GM12878 (cell line): Measurements from ENCODE around the gene MYH9. TPM values are rescaled to one million over a fixed set of nuclear protein-coding genes. Genes with fewer than 3 reads are reported as not detected.
A peak's percentile ranks its signal among the peaks of the same experiment; 100 is the strongest.

Experiments used
- ASH2L ChIP-seq: fragments of 300-600, 200-600 bp; sonication (generic); IDR thresholded peaks from 2 replicates; pipeline ENCODE4 v1.6.1; 2017; ENCODE audit warnings: low read depth, mild to moderate bottlenecking, borderline replicate concordance
- ATF7 ChIP-seq: fragments of 450-650 bp; IDR thresholded peaks from 2 replicates; pipeline ENCODE4 v1.6.1; 2016; ENCODE audit warnings: low read depth, mild to moderate bottlenecking
- CBX3 ChIP-seq: fragments of 200-600 bp; sonication (generic); IDR thresholded peaks from 2 replicates; pipeline ENCODE4 v1.6.1; 2016; ENCODE audit warnings: low read depth, borderline replicate concordance
- CREM ChIP-seq: IDR thresholded peaks from 2 replicates; pipeline ENCODE4 v1.6.1; 2014; ENCODE audit warnings: antibody characterized with exemption, low read depth
- E2F4 ChIP-seq: IDR thresholded peaks from 2 replicates; pipeline ENCODE4 v1.6.1; 2012; ENCODE audit warnings: low read depth, low read length, improper control_type of control experiment
- E4F1 ChIP-seq: fragments of 450-650 bp; IDR thresholded peaks from 2 replicates; pipeline ENCODE4 v1.6.1; 2018; ENCODE audit warnings: borderline replicate concordance, mild to moderate bottlenecking; ENCODE audit not compliant: partially characterized antibody
- EED ChIP-seq: sonication (generic); IDR thresholded peaks from 2 replicates; pipeline ENCODE4 v1.6.1; 2016; ENCODE audit warnings: antibody characterized with exemption, low read depth
- EP300 ChIP-seq, 2 experiments: fragments of 150-350 bp in 1 of 2; IDR thresholded peaks; 2 replicates each; pipeline ENCODE4 v1.6.1; 2011 to 2012; ENCODE audit warnings: low read depth in 2 of 2, low read length in 2 of 2, borderline replicate concordance in 1 of 2, improper control_type of control experiment in 1 of 2, inconsistent platforms in 1 of 2; ENCODE audit not compliant: control insufficient read depth in 1 of 2
- ESRRA ChIP-seq: IDR thresholded peaks from 2 replicates; pipeline ENCODE4 v1.6.1; 2012; ENCODE audit warnings: mild to moderate bottlenecking, low read length, improper control_type of control experiment
- IRF4 ChIP-seq: IDR thresholded peaks from 2 replicates; pipeline ENCODE4 v1.6.1; 2011; ENCODE audit warnings: low read depth, low read length
- JUNB ChIP-seq: IDR thresholded peaks from 2 replicates; pipeline ENCODE4 v1.6.1; 2016; ENCODE audit warnings: antibody characterized with exemption, mild to moderate bottlenecking
- MAX ChIP-seq: IDR thresholded peaks from 2 replicates; pipeline ENCODE4 v1.6.1; 2012; ENCODE audit warnings: low read depth, low read length, improper control_type of control experiment
- MTA3 ChIP-seq: IDR thresholded peaks from 2 replicates; pipeline ENCODE4 v1.6.1; 2012; ENCODE audit warnings: low read length, inconsistent platforms, borderline replicate concordance
- RAD21 ChIP-seq: IDR thresholded peaks from 2 replicates; pipeline ENCODE4 v1.6.1; 2011; ENCODE audit warnings: mild to moderate bottlenecking, low read depth, low read length, moderate library complexity; ENCODE audit not compliant: insufficient read depth
- RAD51 ChIP-seq: fragments of 450-650 bp; IDR thresholded peaks from 2 replicates; pipeline ENCODE4 v1.6.1; 2016; ENCODE audit warnings: moderate library complexity, mild to moderate bottlenecking, inconsistent platforms
- RBBP5 ChIP-seq: fragments of 200-600 bp; sonication (generic); conservative IDR thresholded peaks from 2 replicates; pipeline ENCODE4 v1.6.1; 2016
- RUNX3 ChIP-seq: IDR thresholded peaks from 2 replicates; pipeline ENCODE4 v1.6.1; 2012; ENCODE audit warnings: low read length, inconsistent platforms
- SMAD5 ChIP-seq: IDR thresholded peaks from 2 replicates; pipeline ENCODE4 v1.6.1; 2016; ENCODE audit warnings: antibody characterized with exemption, low read depth
- SMARCA5 ChIP-seq: fragments of 450-650 bp; IDR thresholded peaks from 2 replicates; pipeline ENCODE4 v1.6.1; 2017; ENCODE audit warnings: mild to moderate bottlenecking
- SMC3 ChIP-seq: IDR thresholded peaks from 2 replicates; pipeline ENCODE4 v1.6.1; 2011; ENCODE audit warnings: low read length, improper control_type of control experiment, borderline replicate concordance
- SUZ12 ChIP-seq: fragments of 200-600 bp; sonication (generic); IDR thresholded peaks from one replicate; pipeline ENCODE4 v1.6.1; 2018; ENCODE audit warnings: antibody characterized with exemption, mild to moderate bottlenecking; ENCODE audit not compliant: unreplicated experiment
- TAF1 ChIP-seq: IDR thresholded peaks from 2 replicates; pipeline ENCODE4 v1.6.1; 2011; ENCODE audit warnings: mild to moderate bottlenecking, low read depth, low read length, borderline replicate concordance
- TBL1XR1 ChIP-seq: IDR thresholded peaks from 2 replicates; pipeline ENCODE4 v1.6.1; 2012; ENCODE audit warnings: low read depth, low read length, improper control_type of control experiment
- YY1 ChIP-seq: IDR thresholded peaks from 2 replicates; pipeline ENCODE4 v1.6.1; 2011; ENCODE audit warnings: low read depth, mild to moderate bottlenecking, low read length
- ZNF217 ChIP-seq: fragments of 450-650 bp; IDR thresholded peaks from 2 replicates; pipeline ENCODE4 v1.6.1; 2017; ENCODE audit warnings: antibody characterized with exemption, mild to moderate bottlenecking
- polyA plus RNA-seq, 11 experiments: library from polyadenylated mRNA; depleted of rRNA in 4 of 11; unstranded in 6 of 11; stranded (reverse) in 5 of 11; fragments of >200 nt; fragmentation: Nextera tagmentation in 4 of 11; fragmentation: Illumina TruSeq in 1 of 11; extraction: Ambion mirVana in 4 of 11; extraction: Trizol in 1 of 11; gene quantifications; 1 replicate in 1 of 11; 2 replicates in 10 of 11; pipeline versions ENCODE4 v1.2.1 to v1.2.3, GENCODE V29; 2011 to 2016; ENCODE audit warnings: inconsistent platforms in 2 of 11, missing spikeins in 2 of 11, low read depth in 1 of 11
- total RNA-seq, 4 experiments: library from RNA; depleted of rRNA in 3 of 4; stranded (reverse); fragments of >200 nt in 3 of 4; fragmentation: Illumina TruSeq in 1 of 4; extraction: Trizol in 1 of 4; gene quantifications; 2 replicates each; pipeline versions ENCODE4 v1.2.1 to v1.2.3, GENCODE V29; 2013 to 2021
- TF ChIP-seq, protein P1 (sequence below), 3 experiments: IDR thresholded peaks in 2 of 3; conservative IDR thresholded peaks in 1 of 3; 2 replicates each; pipeline ENCODE4 v1.5.1; 2011; ENCODE audit warnings: low read depth in 3 of 3, low read length in 3 of 3, mild to moderate bottlenecking in 3 of 3, control low read depth in 2 of 3, moderate library complexity in 2 of 3, inconsistent platforms in 1 of 3, mixed read lengths in 1 of 3; ENCODE audit not compliant: control insufficient read depth in 2 of 3, insufficient read depth in 1 of 3; ENCODE audit errors: extremely low read depth in 1 of 3

MYH9 gene
- total and polyA plus RNA-seq, 10 of the 15 experiments (the other 5 are each of a cell fraction or from before 2014, with no cell fraction given): 5.1 to 525 (median 145) TPM

GRCh38 chr22:36239401-36240171 lies 148.2 kb downstream of the MYH9 start, which contains the start of gene APOL2 (continued):
- TF ChIP-seq E2F4: no peak
- peak; percentile 86 for TF ChIP-seq IRF4
- TF ChIP-seq ESRRA: no peak
- 0 out of 2 replicates have a peak, but pooled peaks have one; percentile 11 for TF ChIP-seq YY1
- TF ChIP-seq MTA3: no peak
- peak; percentile 79 for TF ChIP-seq EED
- no peak; the same call in 1 of the 2 replicates for TF ChIP-seq TBL1XR1
- TF ChIP-seq JUNB: 0 out of 2 replicates have a peak, but pooled peaks have one; percentile 19
- TF ChIP-seq CBX3: no peak
- peak; percentile 46; the same call in 1 of the 2 replicates for TF ChIP-seq RUNX3
- TF ChIP-seq TAF1: 0 out of 2 replicates have a peak, but pooled peaks have one; percentile 32
- TF ChIP-seq SMC3: peak; percentile 36; the same call in 1 of the 2 replicates
- TF ChIP-seq MAX: peak; percentile 69; the same call in 1 of the 2 replicates
- no peak for TF ChIP-seq SMAD5
- TF ChIP-seq ATF7: peak; percentile 24; the same call in 1 of the 2 replicates
- no peak for TF ChIP-seq RBBP5
- TF ChIP-seq, protein P1, sequence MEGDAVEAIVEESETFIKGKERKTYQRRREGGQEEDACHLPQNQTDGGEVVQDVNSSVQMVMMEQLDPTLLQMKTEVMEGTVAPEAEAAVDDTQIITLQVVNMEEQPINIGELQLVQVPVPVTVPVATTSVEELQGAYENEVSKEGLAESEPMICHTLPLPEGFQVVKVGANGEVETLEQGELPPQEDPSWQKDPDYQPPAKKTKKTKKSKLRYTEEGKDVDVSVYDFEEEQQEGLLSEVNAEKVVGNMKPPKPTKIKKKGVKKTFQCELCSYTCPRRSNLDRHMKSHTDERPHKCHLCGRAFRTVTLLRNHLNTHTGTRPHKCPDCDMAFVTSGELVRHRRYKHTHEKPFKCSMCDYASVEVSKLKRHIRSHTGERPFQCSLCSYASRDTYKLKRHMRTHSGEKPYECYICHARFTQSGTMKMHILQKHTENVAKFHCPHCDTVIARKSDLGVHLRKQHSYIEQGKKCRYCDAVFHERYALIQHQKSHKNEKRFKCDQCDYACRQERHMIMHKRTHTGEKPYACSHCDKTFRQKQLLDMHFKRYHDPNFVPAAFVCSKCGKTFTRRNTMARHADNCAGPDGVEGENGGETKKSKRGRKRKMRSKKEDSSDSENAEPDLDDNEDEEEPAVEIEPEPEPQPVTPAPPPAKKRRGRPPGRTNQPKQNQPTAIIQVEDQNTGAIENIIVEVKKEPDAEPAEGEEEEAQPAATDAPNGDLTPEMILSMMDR (IDR thresholded peaks at IDR 0.05 in 2 of 3, conservative IDR thresholded peaks at IDR 0.05 in 1 of 3; ENCODE audit: control insufficient read depth in 2 of 3, extremely low read depth in 1 of 3, insufficient read depth in 1 of 3, low read depth in 3 of 3, low read length in 3 of 3): peak; percentile 77
- no peak for TF ChIP-seq E4F1
- TF ChIP-seq RAD21: peak; percentile 47
- no peak; a peak in 1 of 4 replicates for TF ChIP-seq EP300 (IDR thresholded peaks at IDR 0.05; ENCODE audit: borderline replicate concordance in 1 of 2, control insufficient read depth in 1 of 2, low read depth in 2 of 2, low read length in 2 of 2)
- no peak for TF ChIP-seq SUZ12
- no peak for TF ChIP-seq ASH2L
- TF ChIP-seq RAD51: peak; percentile 27; the same call in 1 of the 2 replicates
- TF ChIP-seq ZNF217: no peak
- TF ChIP-seq CREM: peak; percentile 50; the same call in 1 of the 2 replicates
- TF ChIP-seq SMARCA5: peak; percentile 57; the same call in 1 of the 2 replicates
